C4-2B (cell line): Measurements from ENCODE around the gene DNAJC9.
A peak's percentile ranks its signal among the peaks of the same experiment; 100 is the strongest.

Source experiments
- H3K27ac ChIP-seq: fragments of 450-650 bp; 2 replicates; pipeline ENCODE4 v1.5.1; 2017
- CTCF ChIP-seq: fragments of 450-650 bp; conservative IDR thresholded peaks from 2 replicates; pipeline ENCODE4 v1.5.1; 2017; ENCODE audit warnings: mild to moderate bottlenecking
- ZFX ChIP-seq: fragments of 450-650 bp; IDR thresholded peaks from 2 replicates; pipeline ENCODE4 v1.6.1; 2017

DNAJC9 gene

GRCh38 chr10:73251683-73252444 lies 4.8 kb upstream of the DNAJC9 start:
- TF ChIP-seq CTCF: no peak
- TF ChIP-seq ZFX: no peak
- peak overlapping the region; percentile 95 for H3K27ac ChIP-seq

- TF ChIP-seq ZFX (no peak), CTCF (no peak)
- H3K27ac ChIP-seq: peak overlapping the region; percentile 81; the same call in 1 of the 2 replicates
These were observed 1.2 kb upstream of the DNAJC9 start for GRCh38 chr10:73248259-73248724.

GRCh38 chr10:73247509-73248258 lies 629 bp upstream of the DNAJC9 start:
- no peak for TF ChIP-seq ZFX
- no peak for TF ChIP-seq CTCF
- H3K27ac ChIP-seq: peak overlapping the region; percentile 81

GRCh38 chr10:73246322-73246645 lies 771 bp downstream of the DNAJC9 start:
- peak overlapping the region; percentile 81 for H3K27ac ChIP-seq
- TF ChIP-seq CTCF: no peak
- no peak for TF ChIP-seq ZFX

GRCh38 chr10:73244866-73245477 lies 2.1 kb downstream of the DNAJC9 start:
- TF ChIP-seq ZFX (no peak), CTCF (no peak)
- no peak overlapping the region for H3K27ac ChIP-seq

GRCh38 chr10:73239908-73240307 lies 7.1 kb downstream of the DNAJC9 start:
- no peak for TF ChIP-seq ZFX
- TF ChIP-seq CTCF: no peak
- no peak overlapping the region for H3K27ac ChIP-seq

GRCh38 chr10:73238990-73239566 lies 8.0 kb downstream of the DNAJC9 start:
- no peak overlapping the region for H3K27ac ChIP-seq
- TF ChIP-seq ZFX: no peak
- no peak for TF ChIP-seq CTCF
